HepG2 (cell line): Measurements from ENCODE around the gene PTBP2. TPM values are rescaled to one million over a fixed set of nuclear protein-coding genes. Genes with fewer than 3 reads are reported as not detected.

Experiments used
- ATAC-seq: fragments of 200-7000 bp; cut with Tn5 transposase; 3 replicates; pipeline ENCODE4 v1.9.1; 2020; ENCODE audit warnings: mild to moderate bottlenecking, moderate library complexity
- BruUV-seq: library from RNA; stranded (reverse); fragments of 400-500 nt; replicated peaks from 2 replicates; lab custom pipeline; 2021; lab: Mats Ljungman, UMichigan
- CTCF ChIA-PET: fragments of 300-600 bp; formaldehyde crosslinking; extraction: SDS; loops from one replicate; lab custom pipeline; 2021; ENCODE audit warnings: low total read pairs, inconsistent platforms, low intra/inter-chr PET ratio; lab: Yijun Ruan, JAX
- POLR2A ChIA-PET: fragments of 350-600 bp; sonication (Branson Sonifier 250); formaldehyde crosslinking; loops from one replicate; lab custom pipeline; 2020; ENCODE audit warnings: antibody characterized with exemption, inconsistent platforms; lab: Yijun Ruan, JAX
- DNase-seq: peaks from one replicate; pipeline ENCODE4 v3.0.0-alpha.2; 2015; ENCODE audit warnings: low spot score
- FAIRE-seq: peaks from 3 replicates; lab custom pipeline; 2011; peaks lifted over from hg19 to GRCh38; lab: Jason Lieb, UNC
- H2AFZ ChIP-seq: one replicate; pipeline ENCODE4 v1.6.1; 2011; ENCODE audit warnings: low read length, inconsistent platforms
- H3K27ac ChIP-seq: fragments of 300-600 bp; 3 replicates; pipeline ENCODE4 v1.8.0; 2011; ENCODE audit warnings: mixed run types, mild to moderate bottlenecking, mixed read lengths, low read length, inconsistent platforms; ENCODE audit not compliant: insufficient read depth; ENCODE audit errors: extremely low read length
- H3K27me3 ChIP-seq, 2 experiments: fragments of 200-600 bp in 1 of 2; 2 replicates in 1 of 2; 3 replicates in 1 of 2; pipeline versions ENCODE4 v1.6.0 to v1.8.0; 2011; ENCODE audit warnings: low read length in 2 of 2, mild to moderate bottlenecking in 2 of 2, moderate library complexity in 2 of 2, inconsistent platforms in 1 of 2; ENCODE audit not compliant: insufficient read depth in 2 of 2, control insufficient read depth in 1 of 2
- H3K36me3 ChIP-seq, 2 experiments: fragments of 200-600 bp in 1 of 2; replicated peaks in 1 of 2; 2 replicates in 1 of 2; 3 replicates in 1 of 2; pipeline versions ENCODE4 v1.5.1 to v1.8.0; 2011; ENCODE audit warnings: low read length in 2 of 2, inconsistent platforms in 1 of 2; ENCODE audit not compliant: insufficient read depth in 2 of 2, control insufficient read depth in 1 of 2
- H3K4me1 ChIP-seq: 2 replicates; pipeline ENCODE4 v1.5.1; 2012; ENCODE audit warnings: low read length, inconsistent platforms; ENCODE audit not compliant: insufficient read depth
- H3K4me2 ChIP-seq: 2 replicates; pipeline ENCODE4 v1.6.0; 2011; ENCODE audit warnings: low read depth, low read length, inconsistent platforms
- H3K4me3 ChIP-seq, 3 experiments: fragments of 200-600 bp in 1 of 3; sonication (generic), shearing (Covaris generic) in 1 of 3; replicated peaks in 1 of 3; 2 replicates each; pipeline ENCODE4 v1.5.1; 2011 to 2016; ENCODE audit warnings: low read length in 3 of 3, inconsistent platforms in 2 of 3, low read depth in 2 of 3, mild to moderate bottlenecking in 2 of 3, control low read depth in 1 of 3, mixed read lengths in 1 of 3; ENCODE audit not compliant: insufficient read depth in 1 of 3
- H3K79me2 ChIP-seq: one replicate; pipeline ENCODE4 v1.6.1; 2011; ENCODE audit warnings: low read length, inconsistent platforms; ENCODE audit not compliant: insufficient read depth
- H3K9ac ChIP-seq: 2 replicates; pipeline ENCODE4 v1.6.0; 2011; ENCODE audit warnings: mild to moderate bottlenecking, low read depth, low read length, inconsistent platforms; ENCODE audit not compliant: insufficient read depth
- H3K9me3 ChIP-seq: 2 replicates; pipeline ENCODE4 v1.5.1; 2012; ENCODE audit warnings: mild to moderate bottlenecking, low read length
- H4K20me1 ChIP-seq: 2 replicates; pipeline ENCODE4 v1.6.0; 2011; ENCODE audit warnings: inconsistent platforms, mild to moderate bottlenecking, low read length, moderate library complexity; ENCODE audit not compliant: insufficient read depth
- GATAD2A ChIP-seq: IDR thresholded peaks from 2 replicates; pipeline ENCODE4 v1.6.1; 2016
- KDM6A ChIP-seq: IDR thresholded peaks from 2 replicates; pipeline ENCODE4 v1.6.1; 2016; ENCODE audit warnings: low read depth
- KLF16 ChIP-seq, 2 experiments: sonication (generic) in 1 of 2; formaldehyde crosslinking in 1 of 2; IDR thresholded peaks; 2 replicates each; pipeline versions ENCODE4 v1.6.1 to v1.8.0; 2016 to 2023; ENCODE audit warnings: missing genetic modification reagents in 2 of 2, missing compliant biosample characterization in 1 of 2
- NR2F2 ChIP-seq: IDR thresholded peaks from 2 replicates; pipeline ENCODE4 v1.6.1; 2012; ENCODE audit warnings: low read depth, inconsistent platforms, borderline replicate concordance
- ZNF484 ChIP-seq: sonication (generic); formaldehyde crosslinking; IDR thresholded peaks from 2 replicates; pipeline ENCODE4 v1.5.1; 2020; ENCODE audit warnings: mild to moderate bottlenecking, low read depth, missing genetic modification reagents, borderline replicate concordance
- ZNF549 ChIP-seq: sonication (generic); formaldehyde crosslinking; IDR thresholded peaks from 2 replicates; pipeline ENCODE4 v1.5.0; 2020; ENCODE audit warnings: missing genetic modification reagents
- WGBS: methylation state at CpG from one replicate; pipeline ENCODE4 v1.1.6; 2017; ENCODE audit warnings: low lambda C conversion rate; 5-methylcytosine and 5-hydroxymethylcytosine counted together
- in situ Hi-C: cut with HindIII; loops from 2 replicates; pipeline ENCODE4 v1.10.0; 2017; ENCODE audit warnings: low pct_unique_long_range_greater_than_20kb; ENCODE audit not compliant: extremely low pct_ligation_motif_present
- intact Hi-C: fragments of 100-400 bp; cut with micrococcal nuclease; formaldehyde crosslinking; loops from one replicate; pipeline ENCODE4 v1.10.0; 2022; ENCODE audit not compliant: unreplicated experiment
- polyA plus RNA-seq, 8 experiments: library from polyadenylated mRNA; depleted of rRNA in 3 of 8; stranded (reverse) in 7 of 8; unstranded in 1 of 8; fragments of >200 nt; fragmentation: Illumina TruSeq in 4 of 8; extraction: Trizol in 4 of 8; gene quantifications; 2 replicates each; pipeline versions ENCODE4 v1.2.1 to v1.2.3, GENCODE V29; 2011 to 2016; ENCODE audit warnings: low read depth in 4 of 8, missing spikeins in 1 of 8, mixed read lengths in 1 of 8; ENCODE audit not compliant: insufficient read depth in 1 of 8
- total RNA-seq, 5 experiments: library from RNA; depleted of rRNA; stranded (reverse); fragments of >200 nt; fragmentation: Illumina TruSeq; extraction: Trizol; gene quantifications; 2 replicates each; pipeline ENCODE4 v1.2.3, GENCODE V29; 2016; ENCODE audit warnings: low read depth in 1 of 5
- TF ChIP-seq, protein P1 (sequence below): sonication (generic); formaldehyde crosslinking; IDR thresholded peaks from 2 replicates; pipeline ENCODE4 v1.4.0; 2020; ENCODE audit warnings: missing genetic modification reagents
- TF ChIP-seq, protein P2 (sequence below), 2 experiments: fragments of 450-650 bp in 1 of 2; sonication (generic) in 1 of 2; formaldehyde crosslinking in 1 of 2; IDR thresholded peaks; 2 replicates each; pipeline versions ENCODE4 v1.6.1 to v1.8.0; 2016 to 2022; ENCODE audit warnings: antibody characterized with exemption in 1 of 2, mild to moderate bottlenecking in 1 of 2, missing genetic modification reagents in 1 of 2

PTBP2 gene
- total and polyA plus RNA-seq, 2 of the 13 experiments (the other 11 are each of a cell fraction or from before 2014, with no cell fraction given) = 10.5 to 14.1 TPM

DNA sequence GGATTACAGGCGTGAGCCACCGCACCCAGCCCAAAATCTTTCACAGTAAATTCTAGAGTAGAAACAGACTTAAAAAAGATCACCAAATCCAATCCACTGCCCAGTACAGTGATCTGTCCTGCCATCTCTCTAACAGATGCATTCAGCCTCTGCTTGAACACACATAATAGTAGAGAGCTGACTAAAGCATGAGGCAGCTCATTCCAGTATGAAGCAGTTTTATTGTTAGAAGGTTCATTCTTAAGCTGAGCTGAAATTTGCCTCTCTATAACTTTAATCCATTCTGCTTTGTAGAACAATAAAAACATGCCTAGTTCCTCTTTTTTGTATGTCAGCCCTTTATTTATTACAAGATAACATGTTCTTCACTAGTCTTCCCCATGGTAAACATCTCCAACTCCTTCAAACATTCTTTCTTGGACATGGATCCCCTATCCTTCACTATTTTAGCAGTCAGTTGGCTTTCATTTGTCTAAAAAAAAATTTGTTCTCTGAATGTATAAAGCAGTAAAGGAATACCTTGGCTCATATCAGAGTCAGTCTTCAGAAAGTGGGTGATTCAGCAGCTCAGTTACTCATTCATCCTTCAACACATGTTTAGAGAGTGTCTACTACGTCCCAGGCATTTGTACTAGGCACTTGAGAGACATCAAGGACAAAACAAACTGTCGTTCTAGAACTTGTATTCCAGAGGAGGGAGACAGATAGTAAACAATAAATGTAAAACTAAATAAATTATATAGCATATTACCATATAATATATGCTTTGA is 10.7 kb upstream of the PTBP2 start (continued):
- TF ChIP-seq, protein P1, sequence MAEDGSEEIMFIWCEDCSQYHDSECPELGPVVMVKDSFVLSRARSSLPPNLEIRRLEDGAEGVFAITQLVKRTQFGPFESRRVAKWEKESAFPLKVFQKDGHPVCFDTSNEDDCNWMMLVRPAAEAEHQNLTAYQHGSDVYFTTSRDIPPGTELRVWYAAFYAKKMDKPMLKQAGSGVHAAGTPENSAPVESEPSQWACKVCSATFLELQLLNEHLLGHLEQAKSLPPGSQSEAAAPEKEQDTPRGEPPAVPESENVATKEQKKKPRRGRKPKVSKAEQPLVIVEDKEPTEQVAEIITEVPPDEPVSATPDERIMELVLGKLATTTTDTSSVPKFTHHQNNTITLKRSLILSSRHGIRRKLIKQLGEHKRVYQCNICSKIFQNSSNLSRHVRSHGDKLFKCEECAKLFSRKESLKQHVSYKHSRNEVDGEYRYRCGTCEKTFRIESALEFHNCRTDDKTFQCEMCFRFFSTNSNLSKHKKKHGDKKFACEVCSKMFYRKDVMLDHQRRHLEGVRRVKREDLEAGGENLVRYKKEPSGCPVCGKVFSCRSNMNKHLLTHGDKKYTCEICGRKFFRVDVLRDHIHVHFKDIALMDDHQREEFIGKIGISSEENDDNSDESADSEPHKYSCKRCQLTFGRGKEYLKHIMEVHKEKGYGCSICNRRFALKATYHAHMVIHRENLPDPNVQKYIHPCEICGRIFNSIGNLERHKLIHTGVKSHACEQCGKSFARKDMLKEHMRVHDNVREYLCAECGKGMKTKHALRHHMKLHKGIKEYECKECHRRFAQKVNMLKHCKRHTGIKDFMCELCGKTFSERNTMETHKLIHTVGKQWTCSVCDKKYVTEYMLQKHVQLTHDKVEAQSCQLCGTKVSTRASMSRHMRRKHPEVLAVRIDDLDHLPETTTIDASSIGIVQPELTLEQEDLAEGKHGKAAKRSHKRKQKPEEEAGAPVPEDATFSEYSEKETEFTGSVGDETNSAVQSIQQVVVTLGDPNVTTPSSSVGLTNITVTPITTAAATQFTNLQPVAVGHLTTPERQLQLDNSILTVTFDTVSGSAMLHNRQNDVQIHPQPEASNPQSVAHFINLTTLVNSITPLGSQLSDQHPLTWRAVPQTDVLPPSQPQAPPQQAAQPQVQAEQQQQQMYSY (CRISPR knock-in tag) = no peak
- TF ChIP-seq NR2F2 = no peak
- TF ChIP-seq ZNF484 (CRISPR knock-in tag) = no peak
- TF ChIP-seq, all 625 proteins: peak for 0

DNA sequence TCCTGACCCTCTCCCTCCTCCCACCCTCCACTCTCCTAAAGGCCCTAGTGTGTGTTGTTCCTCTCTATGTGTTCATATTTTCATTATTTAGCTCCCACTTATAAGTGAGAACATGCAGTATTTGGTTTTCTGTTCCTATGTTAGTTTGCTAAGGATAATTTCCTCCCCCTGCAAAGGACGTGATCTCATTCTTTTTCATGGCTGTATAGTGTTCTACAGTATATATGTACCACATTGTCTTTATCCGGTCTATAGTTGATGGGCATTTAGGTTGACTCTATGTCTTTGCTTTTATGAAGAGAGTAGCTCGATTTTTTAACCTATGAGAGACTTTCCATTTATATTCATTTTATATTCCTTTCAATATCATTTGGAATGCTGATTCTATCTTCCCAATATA is 7.9 kb upstream of the PTBP2 start:
- BruUV-seq = no TSS peak
- Histone ChIP-seq H3K27ac (no peak overlapping the region), H3K9me3 (no peaks in the 10 kb centered on the region), H3K27me3 (no peaks in the 10 kb centered on the region), H3K4me1 (no peaks in the 10 kb centered on the region), H3K9ac (no peak overlapping the region), H3K4me2 (no peak overlapping the region), H2AFZ (no peak overlapping the region), H3K79me2 (no peaks in the 10 kb centered on the region), H3K4me3 (no peak overlapping the region), H3K36me3 (no peaks in the 10 kb centered on the region), H4K20me1 (no peaks in the 10 kb centered on the region)
- ChIA-PET CTCF (no interaction called here), POLR2A (no interaction called here)
- in situ Hi-C loops = no loop called here
- intact Hi-C loops = no loop called here
- WGBS = 24% methylated on average over 3 of the region's 3 CpGs
- FAIRE-seq (no peak), ATAC-seq (no peak), DNase-seq (no peak)
- no peak for TF ChIP-seq GATAD2A (CRISPR knock-in tag)
- TF ChIP-seq KLF16 (CRISPR knock-in tag; IDR thresholded peaks at IDR 0.05) = no peak
- no peak for TF ChIP-seq ZNF549 (CRISPR knock-in tag)
- TF ChIP-seq, protein P2, sequence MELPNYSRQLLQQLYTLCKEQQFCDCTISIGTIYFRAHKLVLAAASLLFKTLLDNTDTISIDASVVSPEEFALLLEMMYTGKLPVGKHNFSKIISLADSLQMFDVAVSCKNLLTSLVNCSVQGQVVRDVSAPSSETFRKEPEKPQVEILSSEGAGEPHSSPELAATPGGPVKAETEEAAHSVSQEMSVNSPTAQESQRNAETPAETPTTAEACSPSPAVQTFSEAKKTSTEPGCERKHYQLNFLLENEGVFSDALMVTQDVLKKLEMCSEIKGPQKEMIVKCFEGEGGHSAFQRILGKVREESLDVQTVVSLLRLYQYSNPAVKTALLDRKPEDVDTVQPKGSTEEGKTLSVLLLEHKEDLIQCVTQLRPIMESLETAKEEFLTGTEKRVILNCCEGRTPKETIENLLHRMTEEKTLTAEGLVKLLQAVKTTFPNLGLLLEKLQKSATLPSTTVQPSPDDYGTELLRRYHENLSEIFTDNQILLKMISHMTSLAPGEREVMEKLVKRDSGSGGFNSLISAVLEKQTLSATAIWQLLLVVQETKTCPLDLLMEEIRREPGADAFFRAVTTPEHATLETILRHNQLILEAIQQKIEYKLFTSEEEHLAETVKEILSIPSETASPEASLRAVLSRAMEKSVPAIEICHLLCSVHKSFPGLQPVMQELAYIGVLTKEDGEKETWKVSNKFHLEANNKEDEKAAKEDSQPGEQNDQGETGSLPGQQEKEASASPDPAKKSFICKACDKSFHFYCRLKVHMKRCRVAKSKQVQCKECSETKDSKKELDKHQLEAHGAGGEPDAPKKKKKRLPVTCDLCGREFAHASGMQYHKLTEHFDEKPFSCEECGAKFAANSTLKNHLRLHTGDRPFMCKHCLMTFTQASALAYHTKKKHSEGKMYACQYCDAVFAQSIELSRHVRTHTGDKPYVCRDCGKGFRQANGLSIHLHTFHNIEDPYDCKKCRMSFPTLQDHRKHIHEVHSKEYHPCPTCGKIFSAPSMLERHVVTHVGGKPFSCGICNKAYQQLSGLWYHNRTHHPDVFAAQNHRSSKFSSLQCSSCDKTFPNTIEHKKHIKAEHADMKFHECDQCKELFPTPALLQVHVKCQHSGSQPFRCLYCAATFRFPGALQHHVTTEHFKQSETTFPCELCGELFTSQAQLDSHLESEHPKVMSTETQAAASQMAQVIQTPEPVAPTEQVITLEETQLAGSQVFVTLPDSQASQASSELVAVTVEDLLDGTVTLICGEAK (IDR thresholded peaks at IDR 0.05) = no peak
- TF ChIP-seq, protein P2 (CRISPR knock-in tag; IDR thresholded peaks at IDR 0.05) = no peak
- TF ChIP-seq KDM6A (CRISPR knock-in tag) = no peak
